ENCODE measurements around the gene DDIT4. TPM values are rescaled to one million over a fixed set of nuclear protein-coding genes. Genes with fewer than 3 reads are reported as not detected.
"Not testable (repeated sequence)": the region's sequence is repeated elsewhere in the genome, so short reads cannot be mapped to it uniquely, and the experiment has no call there.

The DDIT4 gene
- total and polyA plus RNA-seq, 4 donors: 55.9 to 126 (median 100) TPM

DNA sequence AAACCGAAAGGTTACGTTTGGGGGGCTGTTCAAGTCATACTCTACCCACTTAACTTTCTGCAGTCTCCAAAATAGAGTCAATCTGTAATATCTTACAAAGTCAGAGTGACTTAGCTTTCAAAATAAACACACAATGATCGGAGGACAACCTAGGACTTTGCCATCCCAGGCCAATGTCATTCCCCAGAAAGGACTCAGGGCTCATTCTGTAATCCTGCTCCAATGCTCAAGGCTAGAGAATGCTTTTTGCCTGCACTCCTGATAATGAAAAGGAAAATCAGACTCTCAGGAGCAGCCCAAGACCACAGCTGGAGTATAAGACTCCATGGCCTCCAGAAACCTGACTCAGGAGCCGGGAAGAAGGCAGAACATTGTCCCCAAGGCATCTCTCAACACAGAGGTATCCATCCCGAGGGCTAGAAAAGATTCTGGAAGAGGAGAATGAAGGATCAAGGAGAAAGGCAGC, 29.1 kb upstream of the DDIT4 start:
- 28 to 38% methylated on average over 5 of the region's 5 CpGs for WGBS, 2 donors
- intact Hi-C loops (cut with DNase I): no loop called here
- Histone ChIP-seq H3K36me3 (ENCODE audit: control insufficient read depth in 1 of 2, insufficient read depth in 2 of 2, low read length in 1 of 2) (no peaks in the 10 kb centered on the region), H3K27ac (ENCODE audit: low read depth in 1 of 2, low read length in 2 of 2) (peak overlapping the region; percentile 58 to 94), H3K4me1 (ENCODE audit: control insufficient read depth in 1 of 2, insufficient read depth in 2 of 2, low read length in 2 of 2) (peaks cover 10% of the 10 kb centered on the region in 2 donors), H3K9me3 (ENCODE audit: control insufficient read depth, low read length) (no peaks in the 10 kb centered on the region), H3K4me3 (ENCODE audit: low read length in 2 of 2) (no peak overlapping the region), H3K27me3 (ENCODE audit: control insufficient read depth in 1 of 2, insufficient read depth in 2 of 2, low read length in 1 of 2) (no peaks in the 10 kb centered on the region)
- DNase-seq (peak in 1 of 2 donors; percentile 3), ATAC-seq (ENCODE audit: low FRiP score) (no peak)

DNA sequence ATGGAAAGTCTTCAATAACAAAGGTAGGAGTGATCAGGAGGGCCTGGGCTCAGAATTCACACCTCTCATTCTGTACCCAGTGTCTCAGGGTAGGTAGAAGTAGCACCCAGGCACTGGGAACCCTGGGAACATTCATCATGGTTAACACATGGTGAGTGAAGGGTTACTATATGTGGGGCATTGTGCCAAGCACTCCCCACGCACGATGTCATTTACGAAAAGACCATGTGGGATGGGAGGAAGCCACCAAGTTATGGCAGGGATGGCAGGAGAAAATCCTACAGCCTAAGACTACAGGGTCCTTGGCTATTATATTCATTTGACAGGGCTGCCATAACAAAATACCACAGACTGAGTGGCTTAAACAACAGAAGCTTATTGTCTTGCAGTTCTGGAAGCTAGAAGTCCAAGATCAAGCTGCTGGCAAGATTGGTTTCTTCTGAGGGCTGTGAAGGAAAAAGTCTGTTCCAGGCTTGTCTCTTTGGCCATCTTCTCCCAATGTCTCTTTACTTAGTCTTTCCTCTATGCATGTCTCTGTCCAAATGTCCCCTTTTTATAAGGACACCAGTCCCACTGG, 27.7 kb upstream of the DDIT4 start:
- Histone ChIP-seq H3K4me1 (ENCODE audit: control insufficient read depth in 1 of 2, insufficient read depth in 2 of 2, low read length in 2 of 2) (peaks cover 10% of the 10 kb centered on the region in 2 donors), H3K9me3 (ENCODE audit: control insufficient read depth, low read length) (no peaks in the 10 kb centered on the region), H3K4me3 (ENCODE audit: low read length in 2 of 2) (no peak overlapping the region), H3K27me3 (ENCODE audit: control insufficient read depth in 1 of 2, insufficient read depth in 2 of 2, low read length in 1 of 2) (no peaks in the 10 kb centered on the region), H3K36me3 (ENCODE audit: control insufficient read depth in 1 of 2, insufficient read depth in 2 of 2, low read length in 1 of 2) (no peaks in the 10 kb centered on the region), H3K27ac (ENCODE audit: low read depth in 1 of 2, low read length in 2 of 2) (peak overlapping the region; percentile 48 to 69)
- intact Hi-C loops (cut with DNase I): no loop called here
- 3 to 8% methylated on average over 3 of the region's 3 CpGs for WGBS, 2 donors
- peak in 1 of 2 donors; percentile 12 for DNase-seq
- no peak for ATAC-seq (ENCODE audit: low FRiP score)

DNA sequence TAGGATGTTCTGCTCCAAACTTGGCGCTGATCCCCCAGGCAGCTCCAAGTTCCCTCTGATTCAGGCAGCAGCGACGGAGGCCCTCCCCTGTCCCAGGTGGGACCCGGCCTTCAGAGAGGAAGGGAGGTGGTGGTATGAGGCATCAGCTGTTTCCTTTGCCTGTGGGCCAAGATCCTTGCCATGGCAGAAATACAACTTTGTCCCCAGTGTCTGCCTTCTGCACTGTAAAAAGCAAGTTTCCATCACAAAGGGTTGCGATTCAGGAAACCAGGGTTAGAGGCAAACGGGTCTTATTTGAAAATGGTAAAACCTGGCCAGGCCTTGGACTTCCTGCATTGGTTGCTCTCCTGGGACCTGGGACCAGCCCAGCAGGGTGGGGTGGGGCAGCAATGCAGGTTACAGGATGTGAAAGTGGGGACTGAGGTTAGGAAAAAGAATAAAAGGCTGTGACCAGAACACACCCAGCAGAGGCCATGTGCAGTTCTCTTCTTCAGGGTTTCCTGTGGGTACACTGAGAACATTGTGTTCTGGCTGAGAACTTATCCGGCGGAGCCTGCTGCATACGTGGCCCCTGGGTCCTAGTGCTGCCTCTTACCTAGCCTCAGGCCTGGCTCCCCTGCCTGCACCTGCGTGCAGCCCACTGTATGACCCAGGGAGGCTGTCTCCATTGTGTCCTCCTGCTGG, 25.1 kb upstream of the DDIT4 start:
- DNase-seq (peak; percentile 86 to 92), ATAC-seq (ENCODE audit: low FRiP score) (peak; percentile 90)
- Histone ChIP-seq H3K4me1 (ENCODE audit: control insufficient read depth in 1 of 2, insufficient read depth in 2 of 2, low read length in 2 of 2) (peaks cover 7 to 10% of the 10 kb centered on the region in 2 donors), H3K36me3 (ENCODE audit: control insufficient read depth in 1 of 2, insufficient read depth in 2 of 2, low read length in 1 of 2) (no peaks in the 10 kb centered on the region), H3K4me3 (ENCODE audit: low read length in 2 of 2) (no peak overlapping the region), H3K9me3 (ENCODE audit: control insufficient read depth, low read length) (no peaks in the 10 kb centered on the region), H3K27me3 (ENCODE audit: control insufficient read depth in 1 of 2, insufficient read depth in 2 of 2, low read length in 1 of 2) (no peaks in the 10 kb centered on the region), H3K27ac (ENCODE audit: low read depth in 1 of 2, low read length in 2 of 2) (peak overlapping the region; percentile 68 to 92)
- WGBS, 2 donors: 3% methylated on average over 10 of the region's 10 CpGs
- intact Hi-C loops (cut with DNase I): no loop called here

DNA sequence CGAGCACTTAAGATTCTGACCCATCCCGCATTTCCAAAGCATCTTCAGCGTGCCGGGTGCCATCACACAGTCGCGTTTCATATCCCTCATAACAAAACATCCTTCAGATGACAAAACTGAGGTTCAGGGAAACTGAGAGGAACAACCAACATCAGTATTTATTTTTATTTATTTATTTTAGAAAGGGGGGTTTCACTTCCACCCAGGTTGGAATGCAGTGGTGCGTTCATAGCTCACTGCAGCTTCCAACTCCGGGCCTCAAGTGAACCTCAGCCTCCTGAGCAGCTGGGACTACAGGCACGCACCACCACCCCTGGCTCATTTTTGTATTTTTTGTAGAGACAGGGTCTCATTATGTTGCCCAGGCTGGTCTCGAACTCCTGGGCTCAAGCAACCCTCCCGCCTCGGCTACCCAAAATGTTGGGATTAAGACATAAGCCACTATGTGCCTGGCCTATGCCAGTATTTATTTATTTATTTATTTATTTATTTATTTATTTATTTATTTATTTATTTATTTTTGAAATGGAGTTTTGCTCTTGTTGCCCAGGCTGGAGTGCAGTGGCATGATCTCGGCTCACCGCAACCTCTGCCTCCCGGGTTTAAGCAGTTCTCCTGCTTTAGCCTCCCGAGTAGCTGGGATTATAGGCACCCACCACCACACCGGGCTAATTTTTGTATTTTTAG, 24.4 kb upstream of the DDIT4 start:
- 86 to 89% methylated on average over 17 of the region's 17 CpGs for WGBS, 2 donors
- H3K4me3 ChIP-seq (ENCODE audit: low read length in 2 of 2); intact Hi-C loops (cut with DNase I); H3K9me3 ChIP-seq (ENCODE audit: control insufficient read depth, low read length); H3K36me3 ChIP-seq (ENCODE audit: control insufficient read depth in 1 of 2, insufficient read depth in 2 of 2, low read length in 1 of 2); DNase-seq; H3K4me1 ChIP-seq (ENCODE audit: control insufficient read depth in 1 of 2, insufficient read depth in 2 of 2, low read length in 2 of 2); ATAC-seq (ENCODE audit: low FRiP score); H3K27me3 ChIP-seq (ENCODE audit: control insufficient read depth in 1 of 2, insufficient read depth in 2 of 2, low read length in 1 of 2): not testable (repeated sequence)
- peak overlapping the region; percentile 68 to 92 for H3K27ac ChIP-seq (ENCODE audit: low read depth in 1 of 2, low read length in 2 of 2)

DNA sequence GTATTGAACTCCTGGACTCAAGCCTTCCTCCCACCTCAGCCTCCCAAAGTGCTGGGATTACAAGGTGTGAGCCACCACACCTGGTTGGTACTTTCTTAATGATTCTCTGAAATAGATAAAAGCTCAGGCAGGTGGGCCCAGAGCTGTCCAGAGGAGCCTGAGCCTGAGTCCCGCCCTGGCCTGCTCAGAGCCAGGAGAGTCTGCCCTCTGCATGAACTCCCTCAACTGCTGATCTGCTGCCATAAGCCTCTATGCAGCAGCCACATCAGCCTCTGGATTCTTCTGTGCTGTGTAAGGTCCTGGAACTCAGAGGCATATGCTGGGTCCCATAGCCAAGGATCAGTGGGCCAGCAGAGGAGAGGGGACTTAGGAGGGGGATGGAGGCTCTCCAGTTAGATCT, 23.1 kb upstream of the DDIT4 start:
- DNase-seq (peak; percentile 76 to 83), ATAC-seq (ENCODE audit: low FRiP score) (peak; percentile 66)
- intact Hi-C loops (cut with DNase I): no loop called here
- WGBS, 2 donors: 46 to 50% methylated on average over 1 of the region's 1 CpG
- Histone ChIP-seq H3K4me3 (ENCODE audit: low read length in 2 of 2) (no peak overlapping the region), H3K27ac (ENCODE audit: low read depth in 1 of 2, low read length in 2 of 2) (no peak overlapping the region), H3K27me3 (ENCODE audit: control insufficient read depth in 1 of 2, insufficient read depth in 2 of 2, low read length in 1 of 2) (no peaks in the 10 kb centered on the region), H3K9me3 (ENCODE audit: control insufficient read depth, low read length) (no peaks in the 10 kb centered on the region), H3K4me1 (ENCODE audit: control insufficient read depth in 1 of 2, insufficient read depth in 2 of 2, low read length in 2 of 2) (peaks cover 2 to 4% of the 10 kb centered on the region in 2 donors), H3K36me3 (ENCODE audit: control insufficient read depth in 1 of 2, insufficient read depth in 2 of 2, low read length in 1 of 2) (no peaks in the 10 kb centered on the region)

DNA sequence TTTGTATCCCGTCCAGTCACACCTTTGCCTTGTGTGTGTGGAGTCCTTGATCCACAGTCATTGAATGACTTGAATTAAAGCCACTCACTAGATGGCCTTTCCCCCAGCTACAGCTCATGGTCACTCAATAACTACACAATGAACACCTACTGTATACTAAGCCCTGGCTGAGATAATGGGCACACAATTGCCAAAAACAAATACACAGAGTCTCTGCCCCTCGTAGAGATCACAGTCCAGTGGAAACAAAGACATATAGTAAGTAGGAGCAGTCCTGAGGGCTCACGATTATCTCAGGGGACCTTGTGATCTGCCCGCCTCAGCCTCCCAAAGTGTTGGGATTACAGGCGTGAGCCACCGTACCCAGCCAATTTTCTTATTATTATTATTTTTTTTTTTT, 22.1 kb upstream of the DDIT4 start:
- Histone ChIP-seq H3K9me3 (ENCODE audit: control insufficient read depth, low read length) (no peaks in the 10 kb centered on the region), H3K27me3 (ENCODE audit: control insufficient read depth in 1 of 2, insufficient read depth in 2 of 2, low read length in 1 of 2) (no peaks in the 10 kb centered on the region), H3K4me3 (ENCODE audit: low read length in 2 of 2) (no peak overlapping the region), H3K27ac (ENCODE audit: low read depth in 1 of 2, low read length in 2 of 2) (no peak overlapping the region), H3K4me1 (ENCODE audit: control insufficient read depth in 1 of 2, insufficient read depth in 2 of 2, low read length in 2 of 2) (peaks cover 3 to 7% of the 10 kb centered on the region in 2 donors), H3K36me3 (ENCODE audit: control insufficient read depth in 1 of 2, insufficient read depth in 2 of 2, low read length in 1 of 2) (no peaks in the 10 kb centered on the region)
- no peak for ATAC-seq (ENCODE audit: low FRiP score)
- DNase-seq: no peak
- intact Hi-C loops (cut with DNase I): no loop called here
- 92 to 94% methylated on average over 6 of the region's 6 CpGs for WGBS, 2 donors

DNA sequence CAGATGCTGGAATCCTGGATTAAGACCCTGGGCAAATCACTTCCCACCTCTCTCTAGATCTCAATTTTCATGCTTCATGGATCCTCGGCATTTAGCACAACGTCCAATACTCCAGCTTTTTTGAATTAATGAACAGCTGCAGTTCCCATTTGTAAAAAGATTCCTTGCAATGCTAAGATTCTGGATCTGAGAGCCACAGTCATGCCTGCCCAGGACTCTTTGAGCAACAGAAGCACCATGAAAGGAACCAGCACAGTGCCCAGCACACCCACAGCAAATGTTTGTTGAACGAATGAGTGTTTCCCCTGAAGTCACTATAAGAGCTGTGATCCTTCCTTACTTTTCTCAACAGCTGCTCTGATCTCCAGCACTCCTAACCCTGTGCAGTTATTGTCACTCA, 20.8 kb upstream of the DDIT4 start:
- intact Hi-C loops (cut with DNase I): no loop called here
- H3K4me1 ChIP-seq (ENCODE audit: control insufficient read depth in 1 of 2, insufficient read depth in 2 of 2, low read length in 2 of 2): peaks cover 3% of the 10 kb centered on the region in 2 donors
- no peaks in the 10 kb centered on the region for H3K36me3 ChIP-seq (ENCODE audit: control insufficient read depth in 1 of 2, insufficient read depth in 2 of 2, low read length in 1 of 2)
- DNase-seq (no peak), ATAC-seq (ENCODE audit: low FRiP score) (no peak)
- no peak overlapping the region for H3K4me3 ChIP-seq (ENCODE audit: low read length in 2 of 2)
- 81 to 89% methylated on average over 3 of the region's 3 CpGs for WGBS, 2 donors
- H3K27ac ChIP-seq (ENCODE audit: low read depth in 1 of 2, low read length in 2 of 2): no peak overlapping the region
- H3K27me3 ChIP-seq (ENCODE audit: control insufficient read depth in 1 of 2, insufficient read depth in 2 of 2, low read length in 1 of 2): no peaks in the 10 kb centered on the region
- no peaks in the 10 kb centered on the region for H3K9me3 ChIP-seq (ENCODE audit: control insufficient read depth, low read length)

DNA sequence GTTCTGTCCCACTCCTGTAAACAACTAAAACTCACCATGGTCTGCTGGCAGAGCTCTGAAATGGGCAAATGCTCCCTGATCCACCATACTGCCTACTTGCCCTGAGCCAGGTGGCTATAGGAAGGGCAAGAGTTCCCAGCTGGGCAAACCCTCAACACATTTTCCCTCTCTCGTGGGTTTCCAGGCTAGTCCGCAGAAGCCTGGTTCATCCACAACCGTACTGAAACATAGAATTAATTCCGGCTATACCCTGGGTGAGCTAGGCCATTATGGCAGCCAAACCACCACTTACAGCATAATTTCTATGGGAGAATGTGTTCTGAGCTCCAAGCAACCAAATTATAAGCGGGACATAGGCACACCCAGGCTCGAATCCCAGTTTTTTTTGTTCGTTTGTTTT, 20.1 kb upstream of the DDIT4 start:
- H3K36me3 ChIP-seq (ENCODE audit: control insufficient read depth in 1 of 2, insufficient read depth in 2 of 2, low read length in 1 of 2): no peaks in the 10 kb centered on the region
- peaks cover 3% of the 10 kb centered on the region in 2 donors for H3K4me1 ChIP-seq (ENCODE audit: control insufficient read depth in 1 of 2, insufficient read depth in 2 of 2, low read length in 2 of 2)
- no peaks in the 10 kb centered on the region for H3K9me3 ChIP-seq (ENCODE audit: control insufficient read depth, low read length)
- 94% methylated on average over 7 of the region's 7 CpGs for WGBS, 2 donors
- no peak overlapping the region for H3K27ac ChIP-seq (ENCODE audit: low read depth in 1 of 2, low read length in 2 of 2)
- no peak for ATAC-seq (ENCODE audit: low FRiP score)
- no peaks in the 10 kb centered on the region for H3K27me3 ChIP-seq (ENCODE audit: control insufficient read depth in 1 of 2, insufficient read depth in 2 of 2, low read length in 1 of 2)
- DNase-seq: no peak
- no peak overlapping the region for H3K4me3 ChIP-seq (ENCODE audit: low read length in 2 of 2)
- intact Hi-C loops (cut with DNase I): no loop called here
